GM12892 (cell line): Measurements from ENCODE around the gene UPB1.
"Not testable (repeated sequence)": the region's sequence is repeated elsewhere in the genome, so short reads cannot be mapped to it uniquely, and the experiment has no call there.

Experiments used
- DNase-seq: peaks from one replicate; pipeline ENCODE4 v3.0.0; 2011; ENCODE audit not compliant: insufficient read length
- FAIRE-seq: peaks from 2 replicates; lab custom pipeline; 2011; peaks lifted over from hg19 to GRCh38; lab: Jason Lieb, UNC
- POLR2A ChIP-seq: IDR thresholded peaks from 2 replicates; pipeline ENCODE4 v1.6.1; 2011; ENCODE audit warnings: low read depth, low read length, control low read depth
- POLR2AphosphoS5 ChIP-seq: IDR thresholded peaks from 2 replicates; pipeline ENCODE4 v1.6.1; 2011; ENCODE audit warnings: low read depth, low read length, control low read depth
- TAF1 ChIP-seq: IDR thresholded peaks from 2 replicates; pipeline ENCODE4 v1.6.1; 2011; ENCODE audit warnings: low read depth, mild to moderate bottlenecking, control low read depth, low read length, borderline replicate concordance

UPB1 gene

DNA sequence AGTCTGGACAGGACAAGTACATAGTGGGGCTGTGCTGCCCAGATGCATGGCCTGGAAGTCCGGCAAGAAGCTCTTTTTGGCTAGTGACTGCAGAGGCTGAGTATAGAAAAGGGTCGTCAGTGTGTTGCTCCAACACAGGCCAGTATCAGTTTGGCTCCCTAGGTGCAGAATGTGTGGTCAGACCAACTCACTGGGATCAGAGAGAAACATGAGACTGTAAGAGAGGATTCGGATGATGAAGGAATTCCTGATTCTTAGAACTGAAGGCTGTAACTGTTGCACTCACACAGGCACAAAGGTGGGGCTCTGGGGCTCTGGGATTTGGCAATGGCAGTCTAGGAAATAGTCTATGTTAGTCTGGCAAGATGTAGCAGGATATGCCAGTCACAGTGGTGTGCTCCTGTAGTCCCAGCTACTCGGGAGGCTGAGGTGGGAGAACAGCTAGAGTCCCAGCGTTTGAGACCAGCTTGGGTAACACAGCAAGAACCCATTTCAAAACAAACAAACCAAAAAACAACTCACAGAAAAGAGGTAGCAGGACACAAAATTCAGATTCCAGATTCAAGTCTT, 11.1 kb upstream of the UPB1 start:
- no peak for FAIRE-seq
- DNase-seq = no peak
- no peak for TF ChIP-seq TAF1
- no peak for TF ChIP-seq POLR2AphosphoS5
- no peak for TF ChIP-seq POLR2A

DNA sequence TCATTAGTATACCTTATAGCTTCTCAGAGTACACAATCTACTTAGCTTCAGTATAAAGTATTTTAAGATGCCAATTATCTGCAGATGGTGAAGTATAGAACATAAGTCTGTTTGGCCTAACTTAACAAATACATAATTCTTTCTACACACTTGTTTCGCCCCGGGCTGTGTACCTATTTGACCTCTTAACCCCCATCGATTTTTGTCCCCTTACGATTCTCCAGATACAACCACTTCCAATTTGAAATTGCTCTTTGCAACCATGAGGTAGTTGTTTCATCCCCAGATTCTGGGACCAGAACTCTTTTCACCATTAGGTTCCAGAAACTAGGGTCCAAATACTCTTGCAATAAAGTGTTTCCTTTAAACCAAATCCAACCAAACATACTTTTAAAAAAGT, 10.0 kb upstream of the UPB1 start:
- no peak for DNase-seq
- FAIRE-seq = no peak
- TF ChIP-seq POLR2A (no peak), POLR2AphosphoS5 (no peak), TAF1 (no peak)

DNA sequence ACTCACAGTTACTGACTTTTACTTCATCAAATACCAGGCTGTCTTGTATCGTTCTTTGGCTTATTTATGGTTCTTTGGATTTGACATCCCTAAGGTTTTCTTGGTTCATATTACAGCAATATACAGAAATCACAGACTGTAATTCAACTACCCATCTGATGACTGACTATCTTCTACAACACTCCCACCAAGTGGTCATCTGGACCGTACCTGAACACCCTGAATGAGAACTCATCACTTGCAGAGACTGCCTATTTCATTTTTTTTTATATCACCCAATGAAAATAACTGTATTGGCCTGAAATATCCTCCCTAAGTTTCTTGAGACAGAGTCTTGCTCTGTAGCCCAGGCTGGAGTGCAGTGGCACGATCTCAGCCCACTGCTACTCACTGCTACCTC, 9.5 kb upstream of the UPB1 start:
- FAIRE-seq (no peak), DNase-seq (no peak)
- no peak for TF ChIP-seq POLR2AphosphoS5
- no peak for TF ChIP-seq POLR2A
- no peak for TF ChIP-seq TAF1

DNA sequence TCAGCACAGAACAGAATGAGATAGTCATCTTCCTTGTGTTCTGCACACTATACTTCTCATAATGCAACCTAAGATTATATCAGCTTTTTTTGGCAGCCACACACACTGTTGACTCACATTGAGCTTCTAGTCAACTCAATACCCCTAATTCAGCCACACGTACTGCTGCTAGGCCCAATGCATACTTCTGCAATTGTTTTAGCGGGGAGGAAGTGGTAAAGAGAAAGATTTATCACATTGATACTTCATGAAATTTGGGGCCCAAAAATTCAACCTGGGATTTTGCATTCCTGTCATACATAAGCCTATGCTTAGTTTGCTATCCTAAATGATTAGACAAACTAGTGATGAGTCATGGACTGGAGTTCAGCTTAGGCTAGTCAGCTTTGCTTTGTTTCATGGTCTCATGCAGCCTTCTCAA, 8.6 kb upstream of the UPB1 start:
- FAIRE-seq (peak; percentile 38), DNase-seq (no peak)
- TF ChIP-seq POLR2A = no peak
- no peak for TF ChIP-seq TAF1
- no peak for TF ChIP-seq POLR2AphosphoS5

DNA sequence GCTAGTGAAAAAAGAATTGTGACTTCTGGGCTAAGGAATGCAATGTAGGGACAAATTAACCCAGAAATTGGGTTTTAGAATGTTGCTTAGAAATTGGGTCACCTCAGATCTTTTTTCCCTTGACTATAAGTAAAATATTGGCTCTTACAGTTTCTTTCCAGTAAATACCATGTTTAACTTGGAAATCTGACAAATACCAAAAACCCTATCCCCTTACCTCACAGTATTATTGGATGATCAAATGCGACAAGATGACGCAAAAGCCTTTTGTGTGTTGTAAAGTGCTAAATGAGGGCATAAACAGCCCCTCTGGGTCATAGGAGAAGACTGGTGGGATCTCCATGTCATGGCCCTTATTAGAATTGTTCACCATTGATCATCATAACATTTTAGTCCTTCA, 6.1 kb upstream of the UPB1 start:
- TF ChIP-seq TAF1 (no peak), POLR2A (no peak), POLR2AphosphoS5 (no peak)
- FAIRE-seq = no peak
- no peak for DNase-seq

DNA sequence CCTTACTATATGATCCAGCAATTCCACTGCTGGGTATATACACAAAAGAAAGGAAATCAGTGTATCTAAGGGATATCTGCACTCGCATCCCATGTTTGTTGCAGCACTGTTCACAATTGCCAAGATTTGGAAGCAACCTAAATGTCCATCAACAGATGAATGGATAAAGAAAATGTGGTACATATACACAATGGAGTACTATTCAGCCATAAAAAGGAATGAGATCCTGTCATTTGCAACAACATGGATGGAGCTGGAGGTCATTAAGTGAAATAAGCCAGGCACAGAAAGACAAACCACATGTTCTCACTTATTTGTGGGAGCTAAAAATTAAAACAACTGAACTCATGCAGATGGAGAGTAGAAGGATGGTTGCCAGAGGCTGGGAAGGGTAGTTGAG, 5.7 kb upstream of the UPB1 start:
- DNase-seq, FAIRE-seq: not testable (repeated sequence)

DNA sequence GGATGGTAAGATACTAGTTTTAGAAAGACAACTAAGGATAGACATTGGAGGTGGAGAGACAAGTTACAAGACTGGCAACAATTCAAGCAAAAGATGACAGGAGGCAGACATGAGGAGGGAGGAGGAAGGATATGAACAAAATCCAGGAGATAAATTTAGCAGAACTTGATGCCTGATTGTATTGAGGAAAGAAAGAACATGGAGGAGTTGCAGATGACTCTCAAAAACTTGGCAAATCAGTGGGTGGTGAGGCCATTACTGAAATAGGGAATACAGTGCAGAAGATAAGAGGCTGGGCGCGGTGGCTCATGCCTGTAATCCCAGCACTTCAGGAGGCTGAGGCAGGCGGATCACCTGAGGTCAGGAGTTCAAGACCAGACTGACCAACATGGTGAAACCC, 2.7 kb upstream of the UPB1 start:
- FAIRE-seq (no peak), DNase-seq (no peak)
- TF ChIP-seq POLR2A (no peak), TAF1 (no peak), POLR2AphosphoS5 (no peak)

DNA sequence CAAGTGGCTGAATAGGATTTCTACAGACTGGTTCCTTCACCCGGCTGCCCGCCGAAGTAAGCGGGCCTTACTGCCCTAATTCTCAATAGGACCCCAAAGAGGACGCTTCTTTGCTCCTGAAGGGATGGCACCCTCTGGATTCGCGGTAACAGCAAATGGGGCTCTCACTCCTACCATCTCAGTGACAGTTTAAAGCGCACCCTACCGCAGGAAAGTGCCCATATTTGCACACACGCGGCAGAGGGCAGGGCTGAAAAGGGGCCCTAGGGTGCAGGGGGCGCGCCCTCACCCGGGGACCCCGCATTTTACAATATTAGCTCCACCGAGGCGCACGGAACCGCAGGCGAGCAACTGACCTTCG, 985 bp upstream of the UPB1 start:
- DNase-seq (no peak), FAIRE-seq (no peak)
- TF ChIP-seq POLR2A (no peak), TAF1 (no peak), POLR2AphosphoS5 (no peak)

DNA sequence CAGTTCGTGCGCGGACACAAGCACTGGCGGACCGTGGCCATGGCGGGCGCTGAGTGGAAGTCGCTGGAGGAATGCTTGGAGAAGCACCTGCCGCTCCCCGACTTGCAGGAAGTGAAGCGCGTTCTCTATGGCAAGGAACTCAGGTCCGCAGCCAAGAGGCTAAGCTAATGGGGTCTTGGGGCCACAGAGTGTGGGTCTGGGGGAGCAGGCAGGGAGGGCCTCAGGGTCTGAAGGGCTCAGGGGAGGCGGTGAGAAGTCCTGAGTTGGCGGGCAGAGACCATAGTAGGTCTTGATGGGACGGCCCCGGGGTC, 188 bp downstream of the UPB1 start:
- TF ChIP-seq POLR2AphosphoS5 (no peak), POLR2A (no peak), TAF1 (no peak)
- FAIRE-seq (no peak), DNase-seq (no peak)

DNA sequence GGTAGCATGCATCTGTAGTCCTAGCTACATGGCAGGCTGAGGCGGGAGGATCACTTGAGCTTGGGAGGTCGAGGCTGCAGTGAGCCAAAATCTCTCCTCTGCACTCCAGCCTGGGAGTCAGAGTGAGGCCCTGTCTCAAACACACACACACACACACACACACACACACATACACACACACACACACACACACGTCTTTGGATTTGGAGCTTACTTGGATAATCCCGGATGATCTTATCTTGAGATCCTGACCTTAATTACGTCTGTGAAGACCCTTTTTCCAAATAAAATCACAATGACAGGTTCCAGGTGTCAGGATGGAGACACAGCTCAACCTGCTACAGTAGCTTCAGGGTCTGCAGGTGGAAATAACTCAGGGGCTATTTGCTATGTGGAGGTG, 1.1 kb downstream of the UPB1 start:
- DNase-seq (no peak), FAIRE-seq (no peak)
- TF ChIP-seq POLR2AphosphoS5 = no peak
- no peak for TF ChIP-seq POLR2A
- no peak for TF ChIP-seq TAF1

DNA sequence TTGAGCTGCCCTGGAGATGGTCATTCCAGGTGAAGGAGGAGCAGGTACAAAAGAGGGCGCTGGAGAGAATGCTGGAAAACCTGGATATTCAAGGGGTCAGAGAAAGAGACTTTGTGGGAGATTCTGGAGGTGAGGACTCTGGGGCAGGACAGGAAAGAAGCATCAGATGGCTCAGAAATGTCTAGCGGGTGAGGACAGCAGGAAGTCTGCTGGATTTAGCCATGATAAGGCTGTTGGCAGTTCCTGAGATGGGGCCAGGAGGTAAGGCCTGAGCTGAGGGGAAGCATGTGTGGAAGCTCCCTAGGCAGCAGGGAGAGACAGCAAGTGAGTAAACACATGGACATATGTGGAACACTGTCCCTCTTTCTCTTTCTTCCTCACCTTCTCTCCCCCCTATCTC, 1.5 kb downstream of the UPB1 start:
- TF ChIP-seq POLR2AphosphoS5 (no peak), POLR2A (no peak), TAF1 (no peak)
- FAIRE-seq (no peak), DNase-seq (no peak)

DNA sequence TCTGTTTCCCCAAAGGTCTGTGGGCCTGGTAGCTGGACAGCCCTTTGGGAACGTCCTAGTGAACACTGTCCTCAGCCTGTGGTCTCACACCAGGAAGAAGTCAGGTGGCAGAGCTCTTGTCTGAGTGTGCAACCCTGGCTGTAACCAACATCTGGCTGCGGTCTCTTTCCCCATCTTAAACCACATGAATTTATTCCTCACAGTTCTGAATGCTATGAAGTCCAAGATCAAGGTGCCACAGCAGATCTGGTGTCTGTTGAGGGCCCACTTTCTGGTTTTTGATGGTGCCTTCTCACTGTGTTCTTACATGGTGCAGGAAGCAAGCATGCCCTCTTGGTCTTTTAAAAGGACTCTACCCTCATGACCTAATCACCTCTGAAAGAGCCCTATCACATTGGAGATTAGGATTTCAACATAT, 2.7 kb downstream of the UPB1 start:
- TF ChIP-seq POLR2A (no peak), POLR2AphosphoS5 (no peak), TAF1 (no peak)
- DNase-seq = no peak
- FAIRE-seq = peak; percentile 21

DNA sequence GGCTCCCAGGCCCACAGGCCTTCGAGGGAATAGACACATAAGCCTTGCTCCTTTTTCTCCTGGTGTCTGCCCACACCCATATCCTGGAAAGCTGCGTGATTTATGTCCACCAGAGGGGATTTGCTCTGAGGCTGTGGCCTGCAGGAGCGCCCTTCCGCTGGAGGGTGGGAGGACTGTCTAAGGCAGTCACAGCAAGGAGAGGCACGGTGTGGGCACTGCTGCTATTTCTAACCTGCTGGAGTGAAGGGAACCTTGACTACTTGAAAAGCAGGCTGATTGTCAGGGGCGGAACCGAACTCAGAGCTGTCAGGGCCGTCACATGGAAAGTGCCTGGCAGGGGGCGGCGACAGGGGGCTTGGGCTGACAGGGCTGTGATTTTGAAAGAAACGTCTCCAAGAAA, 3.7 kb downstream of the UPB1 start:
- TF ChIP-seq POLR2A = no peak
- TF ChIP-seq TAF1 = no peak
- DNase-seq = no peak
- FAIRE-seq = no peak
